Ishikawa (cell line): ENCODE data around the gene KCNAB2.

Experiments
- CEBPB ChIP-seq: IDR thresholded peaks from 2 replicates; pipeline ENCODE4 v1.6.1; 2012
- CREB1 ChIP-seq: IDR thresholded peaks from 2 replicates; pipeline ENCODE4 v1.6.1; 2012; ENCODE audit warnings: low read depth
- EGR1 ChIP-seq: IDR thresholded peaks from 2 replicates; pipeline ENCODE4 v1.6.1; 2012
- EP300 ChIP-seq: IDR thresholded peaks from 2 replicates; pipeline ENCODE4 v1.6.1; 2012; ENCODE audit warnings: borderline replicate concordance
- FOXM1 ChIP-seq: IDR thresholded peaks from 2 replicates; pipeline ENCODE4 v1.6.1; 2012; ENCODE audit warnings: low read depth, borderline replicate concordance
- MAX ChIP-seq: IDR thresholded peaks from 2 replicates; pipeline ENCODE4 v1.6.1; 2012
- NFIC ChIP-seq: IDR thresholded peaks from 2 replicates; pipeline ENCODE4 v1.6.1; 2012
- RAD21 ChIP-seq: IDR thresholded peaks from 2 replicates; pipeline ENCODE4 v1.6.1; 2012; ENCODE audit warnings: low read depth
- REST ChIP-seq: IDR thresholded peaks from 2 replicates; pipeline ENCODE4 v1.6.1; 2012; ENCODE audit warnings: low read depth, mild to moderate bottlenecking
- TAF1 ChIP-seq: IDR thresholded peaks from 2 replicates; pipeline ENCODE4 v1.6.1; 2012; ENCODE audit warnings: low read depth, mild to moderate bottlenecking
- TCF12 ChIP-seq: IDR thresholded peaks from 2 replicates; pipeline ENCODE4 v1.6.1; 2012; ENCODE audit warnings: low read depth
- TEAD4 ChIP-seq: IDR thresholded peaks from 2 replicates; pipeline ENCODE4 v1.6.1; 2012
- USF1 ChIP-seq: IDR thresholded peaks from 2 replicates; pipeline ENCODE4 v1.6.1; 2012
- YY1 ChIP-seq: IDR thresholded peaks from 2 replicates; pipeline ENCODE4 v1.6.1; 2012; ENCODE audit warnings: low read depth
- ZBTB7A ChIP-seq: IDR thresholded peaks from 2 replicates; pipeline ENCODE4 v1.6.1; 2012; ENCODE audit warnings: low read depth

KCNAB2 gene

DNA sequence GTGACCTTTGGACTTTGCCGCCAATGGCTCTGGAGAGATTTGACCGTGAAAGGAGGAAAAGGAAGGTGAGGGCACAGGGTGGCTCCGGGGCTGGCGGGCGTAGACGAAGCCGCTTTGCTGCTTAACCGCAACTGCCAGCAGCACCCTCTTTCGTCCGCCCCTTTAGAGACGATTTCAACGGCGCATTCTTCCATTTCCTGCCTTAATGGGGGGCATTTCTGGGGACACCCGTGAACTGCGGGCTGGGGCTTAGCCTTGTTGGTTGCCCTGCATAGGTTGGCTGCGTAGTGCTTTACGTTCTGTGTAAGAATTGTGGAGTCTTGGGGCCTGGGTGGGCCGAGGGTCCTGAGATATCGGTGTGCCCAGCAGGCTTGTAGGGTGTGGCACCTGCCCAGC lies 46.8 kb upstream of the KCNAB2 start:
- no peak for TF ChIP-seq USF1
- no peak for TF ChIP-seq TCF12
- no peak for TF ChIP-seq REST
- no peak for TF ChIP-seq EGR1
- no peak for TF ChIP-seq NFIC
- no peak for TF ChIP-seq FOXM1

- TF ChIP-seq USF1, result no peak
Observed at GRCh38 chr1:5999711-6000443, 45.8 kb upstream of the KCNAB2 start.

GRCh38 chr1:6000444-6001288 lies 45.0 kb upstream of the KCNAB2 start:
- TF ChIP-seq TCF12 (no peak), YY1 (no peak), REST (no peak), USF1 (no peak), CEBPB (no peak), MAX (no peak), TAF1 (no peak)

DNA sequence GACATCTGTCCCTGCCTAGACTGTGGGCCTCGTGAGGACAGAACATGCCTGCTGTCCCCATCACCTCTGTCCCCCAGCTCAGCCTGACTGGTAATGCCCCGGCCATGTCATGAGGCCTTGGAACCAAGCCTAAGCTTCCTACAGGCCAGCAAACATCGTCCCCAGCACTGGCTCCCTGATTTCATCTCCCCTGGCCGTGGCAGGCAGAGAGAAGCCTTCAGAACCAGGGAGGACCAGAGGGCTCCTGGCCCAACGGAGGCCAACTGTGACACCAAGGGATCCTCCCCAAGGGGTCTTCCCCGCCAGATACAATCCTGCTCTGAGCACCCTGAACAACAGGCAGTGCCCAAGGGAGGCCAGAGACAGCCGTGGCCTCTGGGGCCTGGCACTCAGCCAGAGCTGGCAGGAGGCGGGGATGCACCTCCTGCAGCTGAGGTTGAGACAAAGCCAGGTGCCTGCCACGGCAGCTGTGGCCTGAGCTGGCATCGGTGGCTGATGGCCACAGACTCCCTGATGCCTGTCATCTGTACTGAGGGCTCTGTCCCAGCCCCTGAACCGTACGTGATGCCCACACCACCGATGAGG lies 43.6 kb upstream of the KCNAB2 start:
- no peak for TF ChIP-seq EP300
- peak; percentile 78 for TF ChIP-seq NFIC

GRCh38 chr1:6002714-6003501 lies 42.8 kb upstream of the KCNAB2 start:
- no peak for TF ChIP-seq EGR1
- TF ChIP-seq RAD21, result no peak
- no peak for TF ChIP-seq FOXM1
- TF ChIP-seq MAX, result no peak
- no peak for TF ChIP-seq YY1
- TF ChIP-seq NFIC, result no peak
- no peak for TF ChIP-seq TCF12
- no peak for TF ChIP-seq ZBTB7A
- no peak for TF ChIP-seq CREB1
- TF ChIP-seq REST, result no peak
- no peak for TF ChIP-seq CEBPB
- TF ChIP-seq USF1, result no peak
- TF ChIP-seq EP300, result no peak
- TF ChIP-seq TEAD4, result no peak
- TF ChIP-seq TAF1, result no peak
